ENCODE data around the gene TASL.

The TASL gene

GRCh38 chrX:30590368-30590767, 12.8 kb upstream of the TASL start:
- Histone ChIP-seq H2AFZ (ENCODE audit: low read length) (no peak overlapping the region), H3K79me2 (ENCODE audit: insufficient read depth, low read length) (no peaks in the 10 kb centered on the region), H3K9ac (ENCODE audit: low read depth, low read length, poor library complexity, severe bottlenecking) (no peak overlapping the region), H3K4me3 (ENCODE audit: low read length, poor library complexity, severe bottlenecking) (no peak overlapping the region), H4K20me1 (ENCODE audit: insufficient read depth, low read length, poor library complexity, severe bottlenecking) (no peaks in the 10 kb centered on the region), H3K27me3 (ENCODE audit: insufficient read depth, low read length, poor library complexity, severe bottlenecking) (no peaks in the 10 kb centered on the region), H3K4me1 (ENCODE audit: insufficient read depth, low read length, poor library complexity, severe bottlenecking) (no peaks in the 10 kb centered on the region), H3K9me3 (ENCODE audit: insufficient read depth, low read depth, low read length) (no peaks in the 10 kb centered on the region), H3K36me3 (ENCODE audit: insufficient read depth, low read length) (no peaks in the 10 kb centered on the region), H3K9me2 (replicated peaks; ENCODE audit: low read depth, low read length) (no peaks in the 10 kb centered on the region), H3F3A (ENCODE audit: low read depth) (no peaks in the 10 kb centered on the region), H3K4me2 (ENCODE audit: low read depth, low read length, poor library complexity, severe bottlenecking) (no peak overlapping the region)
- no peak for TF ChIP-seq EZH2phosphoT487 (IDR thresholded peaks at IDR 0.05; ENCODE audit: borderline replicate concordance)
- TF ChIP-seq, protein P1, sequence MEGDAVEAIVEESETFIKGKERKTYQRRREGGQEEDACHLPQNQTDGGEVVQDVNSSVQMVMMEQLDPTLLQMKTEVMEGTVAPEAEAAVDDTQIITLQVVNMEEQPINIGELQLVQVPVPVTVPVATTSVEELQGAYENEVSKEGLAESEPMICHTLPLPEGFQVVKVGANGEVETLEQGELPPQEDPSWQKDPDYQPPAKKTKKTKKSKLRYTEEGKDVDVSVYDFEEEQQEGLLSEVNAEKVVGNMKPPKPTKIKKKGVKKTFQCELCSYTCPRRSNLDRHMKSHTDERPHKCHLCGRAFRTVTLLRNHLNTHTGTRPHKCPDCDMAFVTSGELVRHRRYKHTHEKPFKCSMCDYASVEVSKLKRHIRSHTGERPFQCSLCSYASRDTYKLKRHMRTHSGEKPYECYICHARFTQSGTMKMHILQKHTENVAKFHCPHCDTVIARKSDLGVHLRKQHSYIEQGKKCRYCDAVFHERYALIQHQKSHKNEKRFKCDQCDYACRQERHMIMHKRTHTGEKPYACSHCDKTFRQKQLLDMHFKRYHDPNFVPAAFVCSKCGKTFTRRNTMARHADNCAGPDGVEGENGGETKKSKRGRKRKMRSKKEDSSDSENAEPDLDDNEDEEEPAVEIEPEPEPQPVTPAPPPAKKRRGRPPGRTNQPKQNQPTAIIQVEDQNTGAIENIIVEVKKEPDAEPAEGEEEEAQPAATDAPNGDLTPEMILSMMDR (conservative IDR thresholded peaks at IDR 0.05; ENCODE audit: low read length) = no peak

DNA sequence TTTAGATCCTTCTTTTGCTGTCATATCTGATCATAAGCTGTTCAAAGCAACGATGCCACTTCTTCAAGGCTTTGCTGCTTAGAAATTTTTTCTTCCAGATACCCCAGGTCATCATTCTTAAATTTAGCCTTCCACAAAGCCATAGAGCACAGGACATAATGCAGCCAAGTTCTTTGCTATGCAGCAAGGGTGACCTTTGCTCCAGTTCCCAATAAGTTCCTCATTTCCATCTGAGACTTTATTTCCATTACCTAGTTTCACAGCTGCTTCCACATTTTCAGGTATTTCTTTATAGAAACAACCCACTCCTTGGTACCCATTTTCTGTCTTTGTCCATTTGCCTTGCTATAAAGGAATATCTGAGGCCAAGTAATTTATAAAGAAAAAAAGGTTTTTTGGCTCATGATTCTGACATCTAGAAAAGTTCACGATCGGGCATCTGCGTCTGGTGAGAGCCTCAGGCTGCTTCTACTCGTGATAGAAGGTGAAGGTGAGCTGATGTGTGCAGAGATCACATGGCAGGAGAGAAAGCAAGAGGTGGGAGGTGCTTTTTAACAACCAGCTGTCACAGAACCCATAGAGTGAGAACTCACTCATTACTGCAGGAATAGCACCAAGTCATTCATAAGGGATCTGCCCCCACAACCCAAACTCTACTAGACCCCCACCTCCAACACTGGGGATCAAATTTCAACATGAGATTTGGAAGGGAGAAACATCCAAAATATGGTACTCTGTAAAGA, 11.8 kb upstream of the TASL start:
- Histone ChIP-seq H3K4me1 (ENCODE audit: insufficient read depth, low read length, poor library complexity, severe bottlenecking) (no peaks in the 10 kb centered on the region), H3K4me3 (ENCODE audit: low read length, poor library complexity, severe bottlenecking) (no peak overlapping the region), H3K27me3 (ENCODE audit: insufficient read depth, low read length, poor library complexity, severe bottlenecking) (no peaks in the 10 kb centered on the region), H3K36me3 (ENCODE audit: insufficient read depth, low read length) (no peaks in the 10 kb centered on the region), H4K20me1 (ENCODE audit: insufficient read depth, low read length, poor library complexity, severe bottlenecking) (no peaks in the 10 kb centered on the region), H3K9me3 (ENCODE audit: insufficient read depth, low read depth, low read length) (no peaks in the 10 kb centered on the region), H3K79me2 (ENCODE audit: insufficient read depth, low read length) (no peaks in the 10 kb centered on the region), H2AFZ (ENCODE audit: low read length) (no peak overlapping the region), H3K9ac (ENCODE audit: low read depth, low read length, poor library complexity, severe bottlenecking) (no peak overlapping the region), H3K4me2 (ENCODE audit: low read depth, low read length, poor library complexity, severe bottlenecking) (no peak overlapping the region), H3F3A (ENCODE audit: low read depth) (no peaks in the 10 kb centered on the region), H3K9me2 (replicated peaks; ENCODE audit: low read depth, low read length) (no peaks in the 10 kb centered on the region)
- TF ChIP-seq EZH2phosphoT487 (IDR thresholded peaks at IDR 0.05; ENCODE audit: borderline replicate concordance) = no peak
- TF ChIP-seq, protein P1 (conservative IDR thresholded peaks at IDR 0.05; ENCODE audit: low read length) = no peak

- Histone ChIP-seq H3K36me3 (ENCODE audit: insufficient read depth, low read length) (no peaks in the 10 kb centered on the region), H3K9me2 (replicated peaks; ENCODE audit: low read depth, low read length) (no peaks in the 10 kb centered on the region), H3K4me1 (ENCODE audit: insufficient read depth, low read length, poor library complexity, severe bottlenecking) (no peaks in the 10 kb centered on the region), H4K20me1 (ENCODE audit: insufficient read depth, low read length, poor library complexity, severe bottlenecking) (no peaks in the 10 kb centered on the region), H3K79me2 (ENCODE audit: insufficient read depth, low read length) (no peaks in the 10 kb centered on the region), H3F3A (ENCODE audit: low read depth) (no peaks in the 10 kb centered on the region), H3K4me2 (ENCODE audit: low read depth, low read length, poor library complexity, severe bottlenecking) (no peak overlapping the region), H3K9me3 (ENCODE audit: insufficient read depth, low read depth, low read length) (no peaks in the 10 kb centered on the region), H3K9ac (ENCODE audit: low read depth, low read length, poor library complexity, severe bottlenecking) (no peak overlapping the region), H2AFZ (ENCODE audit: low read length) (no peak overlapping the region), H3K4me3 (ENCODE audit: low read length, poor library complexity, severe bottlenecking) (no peak overlapping the region), H3K27me3 (ENCODE audit: insufficient read depth, low read length, poor library complexity, severe bottlenecking) (no peaks in the 10 kb centered on the region)
- no peak for TF ChIP-seq EZH2phosphoT487 (IDR thresholded peaks at IDR 0.05; ENCODE audit: borderline replicate concordance)
- TF ChIP-seq, protein P1 (conservative IDR thresholded peaks at IDR 0.05; ENCODE audit: low read length) = no peak
These were observed 8.9 kb upstream of the TASL start for GRCh38 chrX:30586516-30586915.
